ENCODE data around the gene MYT1. TPM values are rescaled to one million over a fixed set of nuclear protein-coding genes. Genes with fewer than 3 reads are reported as not detected.
A peak's percentile ranks its signal among the peaks of the same experiment; 100 is the strongest.

Gene MYT1
- total and polyA plus RNA-seq, 2 of the 13 experiments (the other 11 are each of a cell fraction or from before 2014, with no cell fraction given): 0.58 to 2.5 TPM

- 0 out of 2 replicates have a peak, but pooled peaks have one; percentile 4 for TF ChIP-seq ZBTB39 (CRISPR knock-in tag; IDR thresholded peaks at IDR 0.05)
- peak; percentile 7; the same call in 1 of the 2 replicates for TF ChIP-seq ZNF773 (CRISPR knock-in tag; IDR thresholded peaks at IDR 0.05; ENCODE audit: borderline replicate concordance)
- TF ChIP-seq NFYC (CRISPR knock-in tag; IDR thresholded peaks at IDR 0.05): no peak
- TF ChIP-seq ZFP82 (CRISPR knock-in tag; IDR thresholded peaks at IDR 0.05; ENCODE audit: borderline replicate concordance): no peak
- no peak for TF ChIP-seq ZNF607 (CRISPR knock-in tag; IDR thresholded peaks at IDR 0.05; ENCODE audit: borderline replicate concordance)
- no peak for TF ChIP-seq PRDM15 (CRISPR knock-in tag; IDR thresholded peaks at IDR 0.05)
- no peak for TF ChIP-seq ZNF615 (CRISPR knock-in tag; IDR thresholded peaks at IDR 0.05; ENCODE audit: borderline replicate concordance)
- TF ChIP-seq BCLAF1 (IDR thresholded peaks at IDR 0.05): no peak
- TF ChIP-seq ATF6 (CRISPR knock-in tag; conservative IDR thresholded peaks at IDR 0.05): 0 out of 2 replicates have a peak, but pooled peaks have one; percentile 30
- TF ChIP-seq ZKSCAN5 (CRISPR knock-in tag; IDR thresholded peaks at IDR 0.05): no peak
- no peak for TF ChIP-seq AGO1 (IDR thresholded peaks at IDR 0.05; ENCODE audit: low read depth, low read length, poor library complexity, severe bottlenecking)
- TF ChIP-seq ZNF614 (CRISPR knock-in tag; IDR thresholded peaks at IDR 0.05; ENCODE audit: borderline replicate concordance): 0 out of 2 replicates have a peak, but pooled peaks have one; percentile 12
- no peak for TF ChIP-seq ZSCAN9 (CRISPR knock-in tag; IDR thresholded peaks at IDR 0.05; ENCODE audit: borderline replicate concordance)
- peak; percentile 8; the same call in 1 of the 2 replicates for TF ChIP-seq GATAD2A (CRISPR knock-in tag; IDR thresholded peaks at IDR 0.05)
- no peak for TF ChIP-seq ZNF326 (CRISPR knock-in tag; IDR thresholded peaks at IDR 0.05; ENCODE audit: borderline replicate concordance)
- peak; percentile 8; the same call in 1 of the 2 replicates for TF ChIP-seq ZBTB43 (CRISPR knock-in tag; conservative IDR thresholded peaks at IDR 0.05)
These were observed 90.5 kb downstream of the MYT1 start (continued) for GRCh38 chr20:64254571-64255360.

Data from HepG2 (cell line).